Measurements from ENCODE around the gene MPO.

GRCh38 chr17:58320163-58320558, 39.4 kb upstream of the MPO start:
- TF ChIP-seq EZH2 (IDR thresholded peaks at IDR 0.05; ENCODE audit: insufficient read depth, poor library complexity, severe bottlenecking) (no peak), EZH2phosphoT487 (IDR thresholded peaks at IDR 0.05; ENCODE audit: insufficient read depth, low read depth) (no peak)

All from GM23248 (cell line).